GM21390 (cell line): ENCODE data around the gene ZDHHC17.
"Not testable (repeated sequence)": the region's sequence is repeated elsewhere in the genome, so short reads cannot be mapped to it uniquely, and the experiment has no call there.

Experiments used
- ATAC-seq: cut with Tn5 transposase; IDR thresholded peaks from one replicate; pipeline ENCODE4 v1.9.1; 2021; ENCODE audit not compliant: unreplicated experiment

The ZDHHC17 gene

DNA sequence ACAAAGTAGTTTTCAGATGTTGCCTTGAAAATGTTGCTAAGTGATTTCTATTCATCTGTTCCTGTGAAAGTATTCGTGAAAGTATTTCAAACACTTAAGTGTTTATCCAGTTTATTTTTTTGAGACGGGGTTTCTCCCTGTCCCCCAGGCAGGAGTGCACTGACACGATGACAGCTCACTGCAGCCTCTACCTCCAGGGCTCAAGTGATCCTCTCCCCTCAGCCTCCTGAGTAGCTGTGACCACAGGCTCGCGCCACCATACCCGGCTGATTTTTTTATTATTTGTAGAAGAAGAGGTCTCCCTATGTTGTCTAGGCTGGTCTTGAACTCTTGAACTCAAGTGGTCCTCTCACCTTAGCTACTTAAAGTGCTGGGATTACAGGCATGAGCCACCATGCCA is 1.7 kb downstream of the ZDHHC17 start:
- no peak for ATAC-seq

DNA sequence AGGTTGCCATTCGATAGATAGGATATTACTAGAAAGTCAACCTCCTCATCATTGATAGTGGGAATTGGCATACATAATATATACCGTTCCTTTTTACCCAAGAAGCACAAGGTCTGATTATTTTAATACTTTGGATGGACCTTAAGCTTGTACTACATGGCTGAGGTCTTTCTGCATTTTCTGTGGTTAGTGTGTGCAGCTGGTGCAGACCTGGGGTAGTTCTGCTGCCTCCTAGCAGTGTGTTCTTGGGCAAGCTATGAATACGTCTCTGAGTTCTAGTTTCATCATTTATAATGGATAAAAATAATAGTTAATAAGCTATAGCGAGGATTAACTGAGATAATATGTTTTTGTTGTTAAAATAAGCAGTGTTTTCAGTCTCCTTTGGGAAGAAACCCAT is 2.2 kb downstream of the ZDHHC17 start:
- no peak for ATAC-seq

DNA sequence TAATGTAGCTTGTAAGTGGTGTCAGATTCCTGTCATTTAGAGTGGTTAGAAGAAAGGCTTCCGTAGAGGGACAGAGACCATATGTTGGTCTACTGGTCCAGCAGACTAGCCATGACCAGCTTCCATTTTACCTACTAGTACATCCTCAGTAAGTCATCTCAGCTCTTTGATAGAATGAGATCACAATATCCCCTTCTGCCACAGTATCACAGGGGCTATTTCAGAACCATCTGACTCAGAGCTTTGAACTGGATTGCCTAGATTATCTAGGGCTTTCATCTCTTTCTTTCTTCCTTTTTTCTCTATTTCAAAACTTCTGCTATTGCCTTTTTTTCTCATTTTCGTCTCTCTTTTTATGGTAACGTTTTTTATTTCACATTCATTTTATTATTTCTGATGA is 4.7 kb downstream of the ZDHHC17 start:
- no peak for ATAC-seq

DNA sequence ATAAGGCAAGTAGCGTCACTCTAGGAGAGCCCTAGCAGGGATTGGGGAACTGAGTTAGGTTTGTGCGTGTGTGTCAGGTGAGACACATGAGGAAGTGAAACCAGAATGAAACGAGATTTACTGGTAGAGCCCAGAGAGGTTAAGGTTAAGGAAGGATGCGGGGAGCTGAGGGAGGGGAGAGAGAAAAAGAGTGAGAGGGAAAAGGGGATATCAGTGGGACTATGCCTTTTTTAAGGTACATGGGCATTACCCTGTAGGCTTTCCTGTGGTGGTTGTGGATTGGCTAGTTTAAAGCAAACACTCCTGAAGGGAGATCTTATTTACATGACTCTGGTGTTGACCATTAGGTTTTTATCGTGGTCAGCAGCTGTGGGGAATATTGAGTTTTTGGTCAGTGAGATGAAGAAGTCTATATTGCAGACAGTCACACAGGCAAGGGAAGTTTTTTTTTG is 13.9 kb downstream of the ZDHHC17 start:
- peak; percentile 100 for ATAC-seq

DNA sequence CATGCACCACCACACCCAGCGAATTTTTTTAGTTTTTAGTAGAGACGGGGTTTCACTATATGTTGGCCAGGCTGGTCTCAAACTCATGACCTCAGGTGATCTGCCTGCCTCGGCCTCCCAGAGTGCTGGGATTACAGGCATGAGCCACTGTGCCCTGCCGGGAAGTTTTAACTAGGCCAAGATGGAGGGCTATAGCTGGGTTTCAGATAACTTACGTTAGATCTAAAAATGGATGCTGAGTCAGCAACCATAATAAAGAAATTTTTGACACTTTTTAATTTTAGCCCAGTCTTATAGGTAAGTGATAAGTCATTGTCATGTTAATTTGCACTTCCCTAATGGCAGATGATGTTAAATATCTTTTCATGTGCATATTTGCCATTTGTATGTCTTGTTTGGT is 14.4 kb downstream of the ZDHHC17 start:
- no peak for ATAC-seq

DNA sequence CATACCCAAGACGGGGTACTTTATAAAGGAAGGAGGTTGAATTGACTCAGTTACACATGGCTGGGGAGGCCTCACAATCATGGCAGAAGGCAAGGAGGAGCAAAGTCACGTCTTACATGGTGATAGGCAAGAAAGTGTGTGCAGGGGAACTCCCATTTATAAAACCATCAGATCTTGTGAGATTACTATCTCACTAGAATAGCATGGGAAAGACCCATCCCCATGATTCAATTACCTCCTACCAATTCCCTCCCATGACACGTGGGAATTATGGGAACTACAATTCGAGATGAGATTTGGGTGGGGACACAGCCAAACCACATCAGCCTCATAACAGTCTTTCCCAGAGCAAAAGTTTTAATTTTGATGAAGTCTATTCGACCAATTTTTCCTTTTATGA is 15.4 kb downstream of the ZDHHC17 start:
- not testable (repeated sequence) for ATAC-seq

DNA sequence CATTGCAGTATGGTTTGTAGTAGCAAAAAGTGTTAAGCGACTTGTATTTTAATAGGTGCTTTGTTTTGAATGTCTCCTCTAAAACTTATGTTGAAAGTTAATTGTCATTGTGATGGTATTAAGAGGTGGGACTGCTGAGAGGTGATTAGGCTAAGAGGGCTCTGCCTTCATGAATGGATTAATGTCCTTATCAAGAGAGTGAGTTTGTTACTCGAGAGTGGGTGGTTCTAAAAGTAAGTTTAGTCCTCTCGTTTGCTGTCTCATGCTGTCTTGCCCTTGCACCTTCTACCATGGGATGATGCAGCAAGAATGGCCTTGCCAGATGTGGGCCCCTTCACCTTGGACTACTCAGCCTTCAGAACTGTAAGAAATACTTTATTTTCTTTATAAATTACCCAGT is 17.4 kb downstream of the ZDHHC17 start:
- no peak for ATAC-seq

DNA sequence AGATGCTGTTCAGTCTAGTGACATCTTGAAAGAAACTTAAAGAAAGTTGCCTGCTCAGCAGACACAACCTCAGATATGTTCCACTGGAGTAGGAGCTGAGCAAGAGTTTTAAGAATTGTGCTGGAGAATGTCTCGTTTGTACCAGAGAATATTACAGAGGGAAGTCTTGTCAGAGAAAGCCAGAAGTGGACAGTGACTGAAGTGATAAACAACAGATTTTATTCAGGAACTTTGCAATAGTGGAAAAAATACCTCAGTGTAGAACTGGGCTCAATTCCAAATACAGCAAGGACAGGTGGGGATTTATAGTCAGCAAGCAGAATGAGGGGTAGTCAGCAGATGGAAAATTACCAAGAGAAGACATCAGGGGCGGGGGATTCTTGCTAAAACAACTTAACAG is 18.6 kb downstream of the ZDHHC17 start:
- ATAC-seq = no peak

DNA sequence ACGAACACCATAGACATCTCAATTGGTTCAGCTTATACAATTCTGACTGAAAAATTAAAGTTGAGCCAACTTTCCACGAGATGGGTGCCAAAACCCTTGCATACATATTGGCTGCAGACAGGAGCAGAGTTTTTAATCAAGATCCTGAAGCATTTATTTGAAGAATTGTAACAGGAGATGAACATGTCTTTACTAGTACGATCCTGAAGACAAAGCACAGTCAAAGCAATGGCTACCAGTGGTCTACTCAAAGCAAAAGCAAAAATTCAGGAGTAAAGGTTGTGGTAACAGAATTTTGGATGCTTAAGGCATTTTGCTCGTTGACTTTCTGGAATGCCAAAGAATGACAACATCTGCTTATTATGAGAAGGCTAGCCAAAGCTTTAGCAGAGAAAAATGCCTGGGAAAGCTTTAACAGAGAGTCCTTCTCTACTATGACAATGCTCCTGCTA is 20.7 kb downstream of the ZDHHC17 start:
- ATAC-seq = no peak

DNA sequence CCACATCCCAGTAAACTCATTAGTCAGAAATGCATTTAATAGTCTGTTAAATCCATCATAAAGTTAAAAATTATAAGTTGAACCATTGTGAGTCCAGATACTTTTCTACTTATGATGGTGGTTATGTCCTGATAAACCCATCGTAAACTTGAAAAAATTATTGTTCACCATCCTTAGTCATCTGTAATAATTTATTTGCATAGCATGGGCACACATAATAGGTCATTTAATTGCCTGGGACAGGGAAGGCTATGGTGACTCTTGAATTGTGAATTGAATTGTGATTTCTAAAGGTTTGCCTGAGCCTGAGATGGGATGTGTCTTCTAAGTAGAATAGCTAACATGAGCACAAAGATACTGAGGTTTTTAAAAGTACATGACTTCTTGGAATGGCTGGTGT is 21.5 kb downstream of the ZDHHC17 start:
- no peak for ATAC-seq

DNA sequence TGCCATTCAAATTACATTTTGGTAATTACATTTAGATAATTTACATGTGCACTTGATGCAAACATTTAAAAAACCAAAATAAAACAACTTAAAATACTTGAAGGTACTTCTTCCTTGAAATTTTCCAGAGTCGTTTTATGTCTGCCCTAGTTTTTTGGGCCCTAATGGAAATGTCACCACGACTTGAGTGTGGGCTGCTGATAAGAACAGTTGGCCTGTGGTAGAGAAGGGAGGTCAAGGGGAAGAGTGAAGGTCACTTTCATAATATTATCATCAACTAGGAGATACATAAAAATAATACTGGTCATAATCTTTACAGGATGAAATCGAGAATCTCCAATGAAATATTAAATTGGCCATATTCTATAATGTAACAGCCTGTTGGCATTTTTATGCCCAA is 23.1 kb downstream of the ZDHHC17 start:
- no peak for ATAC-seq

DNA sequence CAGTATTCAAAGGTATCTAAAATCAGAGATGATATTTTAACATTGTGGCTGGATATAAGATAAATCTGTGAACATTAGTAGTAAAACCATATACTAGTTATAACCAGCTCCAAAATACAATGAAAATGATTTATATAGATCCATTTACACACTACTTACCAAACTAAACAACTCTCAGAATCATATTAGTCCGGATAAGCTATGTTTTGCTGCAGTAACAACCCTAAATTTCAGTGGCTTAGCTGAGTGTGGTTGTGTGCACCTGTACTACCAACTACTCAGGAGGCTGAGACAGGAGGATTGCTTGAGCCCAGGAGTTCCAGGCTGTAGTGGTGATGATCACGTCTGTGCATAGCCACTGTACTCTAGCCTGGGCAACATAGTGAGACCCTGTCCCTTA is 23.8 kb downstream of the ZDHHC17 start:
- ATAC-seq = no peak

DNA sequence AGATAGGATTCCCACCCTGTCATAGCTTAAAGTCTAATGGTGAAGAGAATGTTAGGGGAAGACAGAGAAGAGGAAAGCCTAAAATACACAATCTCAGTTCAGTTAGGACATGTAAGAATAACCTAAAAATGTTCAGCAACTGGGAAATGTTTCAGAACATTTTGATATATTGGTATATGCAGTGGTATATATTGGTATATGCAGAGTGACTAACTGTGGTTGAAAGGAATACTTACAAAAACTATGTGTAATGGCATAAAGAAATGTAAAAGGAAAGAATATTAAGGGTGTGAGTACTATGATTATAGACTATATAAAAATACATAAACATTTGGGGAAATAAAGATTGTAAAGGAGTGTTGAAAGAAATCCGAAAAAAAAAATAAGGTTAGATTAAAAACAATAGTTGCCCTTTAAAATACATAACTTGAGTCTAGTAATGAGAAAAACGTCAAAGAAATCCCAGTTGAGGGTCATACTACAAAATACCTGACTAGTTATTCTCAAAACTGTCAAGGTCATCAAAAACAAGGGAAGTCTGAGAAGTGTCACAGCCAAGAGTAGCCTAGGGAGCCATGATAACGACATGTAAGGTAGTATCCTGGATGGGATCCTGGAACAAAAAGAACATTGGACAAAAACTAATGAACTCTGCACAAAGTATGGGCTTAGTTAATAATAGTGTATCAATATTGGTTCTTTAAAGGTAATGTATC is 25.6 kb downstream of the ZDHHC17 start:
- no peak for ATAC-seq

DNA sequence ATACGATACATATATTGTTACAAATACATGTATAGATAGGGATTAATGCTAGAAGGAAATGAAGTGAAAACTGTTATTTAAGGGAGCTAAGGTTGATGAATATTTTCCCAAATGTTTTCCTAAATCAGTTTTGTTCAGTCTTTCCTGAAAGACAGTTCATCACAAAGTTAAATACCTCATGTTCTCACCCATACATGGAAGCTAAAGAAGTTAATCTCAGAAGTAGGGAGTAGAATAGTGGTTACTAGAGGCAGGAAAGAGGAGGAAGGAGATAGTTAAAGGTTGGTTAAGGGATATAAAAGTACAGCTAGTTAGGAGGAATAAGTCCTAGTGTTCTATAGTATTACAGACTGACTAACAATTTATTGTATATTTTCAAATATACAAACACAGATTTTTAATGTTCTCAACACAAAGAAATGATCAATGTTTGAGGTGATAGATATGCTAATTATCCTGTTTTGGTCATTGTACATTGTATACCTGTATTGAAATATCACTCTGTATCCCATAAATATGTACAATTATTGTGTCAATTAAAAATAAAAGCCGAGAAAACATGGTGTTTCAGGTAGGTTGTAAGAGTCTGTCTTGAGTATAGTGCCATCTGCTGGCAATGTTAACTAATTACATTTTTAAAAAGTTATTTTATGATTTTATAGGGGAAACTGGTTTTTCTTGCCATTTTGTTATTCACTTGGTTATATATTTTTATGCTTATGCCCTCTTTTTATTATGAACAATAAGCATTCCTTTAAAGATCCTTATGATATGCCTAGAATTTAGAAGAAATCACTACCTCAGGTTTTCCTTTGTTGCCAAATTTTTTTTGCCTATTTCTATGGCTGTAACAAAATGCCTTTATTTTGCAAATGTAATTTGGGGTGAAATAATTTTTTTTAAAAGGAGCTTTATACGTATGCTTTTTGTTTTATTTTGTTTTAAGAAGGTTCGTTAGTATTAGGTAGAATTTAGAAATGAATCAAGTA is 26.9 kb downstream of the ZDHHC17 start:
- peak; percentile 50 for ATAC-seq

DNA sequence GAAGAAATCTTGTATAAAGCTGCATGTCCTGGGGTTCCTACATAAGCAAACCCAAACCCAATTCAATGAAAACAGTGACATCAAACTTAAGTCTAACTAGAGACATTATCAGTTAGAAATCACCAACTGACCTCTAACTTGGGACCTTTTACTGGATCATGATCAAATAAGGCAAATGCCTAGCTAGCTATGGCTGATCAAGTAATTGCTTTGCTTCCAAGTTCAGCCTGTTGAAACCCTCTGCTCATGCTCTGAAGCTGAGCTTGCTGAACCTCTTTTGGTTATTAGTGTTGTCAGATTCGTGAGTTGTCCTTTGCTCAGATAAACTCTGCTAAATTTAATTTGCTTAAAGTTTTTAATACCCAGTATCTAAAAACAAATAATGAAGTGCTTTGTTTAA is 28.9 kb downstream of the ZDHHC17 start:
- ATAC-seq = no peak

DNA sequence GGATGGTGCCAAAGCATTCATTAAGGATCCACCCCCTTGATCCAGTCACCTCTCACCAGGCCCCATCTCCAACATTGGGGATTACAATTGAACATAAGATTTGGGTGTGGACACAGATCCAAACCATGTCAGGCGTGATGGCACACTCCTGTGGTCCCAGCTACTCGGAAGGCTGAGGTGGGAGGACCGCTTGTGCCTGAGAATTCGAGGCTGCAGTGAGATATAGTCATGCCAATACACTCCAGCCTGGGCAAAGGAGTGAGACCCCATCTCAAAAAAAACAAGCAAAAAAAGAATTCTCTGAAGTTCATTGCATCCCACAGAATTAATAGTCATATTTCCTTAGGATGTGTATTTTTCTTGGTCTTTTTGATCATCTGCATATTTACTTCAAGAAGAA is 34.9 kb downstream of the ZDHHC17 start:
- no peak for ATAC-seq

DNA sequence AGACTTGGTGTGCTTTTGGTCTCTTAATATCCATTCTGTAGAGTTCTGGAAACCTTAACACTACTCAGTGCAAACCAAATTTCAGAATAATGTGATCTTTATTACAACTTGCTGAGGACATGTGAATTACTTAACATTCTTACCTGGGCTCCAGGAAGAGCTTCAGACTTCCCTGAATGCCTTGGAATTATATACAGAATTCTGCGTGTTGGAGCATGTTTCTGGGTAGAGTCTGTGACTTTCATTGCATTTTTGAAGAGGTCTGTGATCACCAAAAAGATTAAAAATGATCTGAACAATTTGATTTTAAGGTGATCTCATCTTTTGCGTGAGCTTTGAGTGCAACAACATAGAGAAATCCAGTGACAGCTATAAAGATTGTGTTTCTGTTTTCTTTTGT is 35.4 kb downstream of the ZDHHC17 start:
- no peak for ATAC-seq

DNA sequence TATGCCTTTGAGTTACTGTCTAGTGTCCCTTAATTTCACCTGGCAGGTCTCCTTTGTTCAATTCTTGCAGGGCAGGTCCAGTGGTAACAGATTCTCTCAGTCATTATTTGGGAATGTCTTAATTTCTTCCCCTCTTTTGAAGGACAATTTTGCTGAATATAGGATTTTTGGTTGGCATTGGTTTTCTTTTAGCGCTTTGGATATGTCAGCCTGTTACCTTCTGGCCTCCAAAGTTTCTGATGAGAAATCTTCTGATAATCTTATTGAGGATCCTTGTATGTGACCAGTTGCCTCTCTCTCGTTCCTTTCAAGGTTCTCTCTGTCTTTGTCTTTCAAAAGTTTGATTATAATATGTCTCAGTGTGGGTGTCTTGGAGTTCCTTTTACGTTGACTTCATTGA is 38.1 kb downstream of the ZDHHC17 start:
- ATAC-seq = no peak

DNA sequence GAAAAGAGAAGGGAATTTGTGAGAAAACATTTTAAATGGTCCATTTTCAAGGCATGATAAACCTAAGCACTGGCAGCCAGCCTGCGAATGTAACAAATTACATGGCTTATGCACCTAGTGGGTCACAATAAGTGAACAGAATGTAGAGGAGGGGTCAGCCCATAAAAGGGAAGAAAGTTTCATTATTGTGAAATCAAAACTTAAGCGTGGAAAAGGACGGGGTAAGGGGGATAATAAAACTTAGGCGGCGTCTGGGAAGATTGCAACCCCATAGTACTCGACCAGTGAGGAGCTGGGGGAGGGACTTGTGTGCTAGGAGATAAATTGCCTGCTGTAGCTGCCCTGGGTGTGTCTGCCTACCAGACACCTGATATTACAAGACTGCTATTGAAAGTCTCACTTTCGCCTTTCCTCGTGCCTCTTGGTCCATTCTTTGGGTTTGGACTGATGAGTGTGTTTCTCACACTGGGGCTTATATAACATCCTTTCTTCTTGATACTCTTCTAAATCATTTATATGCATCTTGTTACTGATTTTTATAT is 40.6 kb downstream of the ZDHHC17 start:
- ATAC-seq = no peak

DNA sequence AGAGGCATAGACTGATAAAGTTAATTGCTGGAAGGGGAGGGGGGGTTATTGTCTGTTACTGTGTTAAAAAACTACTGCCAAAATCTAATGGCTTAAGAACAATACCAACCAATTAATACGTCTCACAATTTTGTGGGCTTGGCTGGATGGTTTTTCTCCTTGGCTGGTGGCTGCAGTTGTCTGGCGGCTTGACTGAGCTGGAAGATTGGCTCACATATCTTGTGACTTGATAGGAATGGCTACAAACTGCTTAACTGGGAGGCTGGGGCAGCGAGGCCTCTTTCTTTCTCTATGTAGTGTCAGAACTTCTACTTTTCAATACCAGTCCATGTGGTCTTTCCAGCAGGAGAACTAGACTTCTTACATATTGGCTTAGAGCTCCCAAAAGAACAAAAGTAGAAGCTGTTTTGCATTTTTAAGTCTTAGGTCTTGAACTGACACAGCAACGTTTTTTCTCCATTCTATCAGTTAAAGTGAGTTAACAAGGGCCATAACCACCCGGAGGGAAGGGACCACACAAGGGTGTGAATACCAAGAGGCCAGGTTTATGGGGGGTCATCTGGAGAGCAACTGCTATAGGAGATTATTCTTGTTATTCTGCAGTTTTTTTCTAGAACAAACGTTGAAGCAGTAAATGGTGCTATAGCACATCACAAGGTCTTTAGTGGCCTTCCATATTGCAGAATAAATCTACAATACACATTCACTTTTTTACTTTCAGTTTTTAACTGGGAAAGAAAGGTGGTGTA is 46.9 kb downstream of the ZDHHC17 start:
- no peak for ATAC-seq

DNA sequence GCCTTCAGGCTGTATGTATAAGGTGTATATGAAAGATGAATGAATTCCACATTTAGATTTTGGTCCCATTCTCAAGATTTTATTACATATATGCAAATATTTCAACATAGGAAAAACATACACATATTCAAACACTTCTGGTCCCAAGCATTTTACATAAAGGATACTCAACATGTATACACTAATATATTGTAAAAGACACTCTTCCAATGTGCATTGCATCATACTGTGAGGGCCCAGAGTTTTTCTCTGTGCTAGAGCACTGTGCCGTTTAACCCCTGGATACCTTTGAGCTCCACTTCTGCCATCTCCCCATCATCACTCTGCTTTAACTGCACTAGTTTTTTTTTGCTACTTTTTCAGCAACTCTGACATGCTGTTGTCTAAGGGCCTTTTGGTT is 48.1 kb downstream of the ZDHHC17 start:
- ATAC-seq = no peak
